ENCODE data around the gene MTMR11. TPM values are rescaled to one million over a fixed set of nuclear protein-coding genes. Genes with fewer than 3 reads are reported as not detected.

MTMR11 gene, protein sequence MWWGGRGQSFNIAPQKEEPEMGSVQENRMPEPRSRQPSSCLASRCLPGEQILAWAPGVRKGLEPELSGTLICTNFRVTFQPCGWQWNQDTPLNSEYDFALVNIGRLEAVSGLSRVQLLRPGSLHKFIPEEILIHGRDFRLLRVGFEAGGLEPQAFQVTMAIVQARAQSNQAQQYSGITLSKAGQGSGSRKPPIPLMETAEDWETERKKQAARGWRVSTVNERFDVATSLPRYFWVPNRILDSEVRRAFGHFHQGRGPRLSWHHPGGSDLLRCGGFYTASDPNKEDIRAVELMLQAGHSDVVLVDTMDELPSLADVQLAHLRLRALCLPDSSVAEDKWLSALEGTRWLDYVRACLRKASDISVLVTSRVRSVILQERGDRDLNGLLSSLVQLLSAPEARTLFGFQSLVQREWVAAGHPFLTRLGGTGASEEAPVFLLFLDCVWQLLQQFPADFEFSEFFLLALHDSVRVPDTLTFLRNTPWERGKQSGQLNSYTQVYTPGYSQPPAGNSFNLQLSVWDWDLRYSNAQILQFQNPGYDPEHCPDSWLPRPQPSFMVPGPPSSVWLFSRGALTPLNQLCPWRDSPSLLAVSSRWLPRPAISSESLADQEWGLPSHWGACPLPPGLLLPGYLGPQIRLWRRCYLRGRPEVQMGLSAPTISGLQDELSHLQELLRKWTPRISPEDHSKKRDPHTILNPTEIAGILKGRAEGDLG
- total RNA-seq (2014; rRNA removed; shearing (Covaris generic)) (1.8 and 2.4 TPM in 2 replicates), polyA plus RNA-seq (2016; fragmentation: Nextera tagmentation; extraction: Ambion mirVana) (2.1 and 3.6 TPM in 2 replicates)
- long read RNA-seq = 0 reads

DNA sequence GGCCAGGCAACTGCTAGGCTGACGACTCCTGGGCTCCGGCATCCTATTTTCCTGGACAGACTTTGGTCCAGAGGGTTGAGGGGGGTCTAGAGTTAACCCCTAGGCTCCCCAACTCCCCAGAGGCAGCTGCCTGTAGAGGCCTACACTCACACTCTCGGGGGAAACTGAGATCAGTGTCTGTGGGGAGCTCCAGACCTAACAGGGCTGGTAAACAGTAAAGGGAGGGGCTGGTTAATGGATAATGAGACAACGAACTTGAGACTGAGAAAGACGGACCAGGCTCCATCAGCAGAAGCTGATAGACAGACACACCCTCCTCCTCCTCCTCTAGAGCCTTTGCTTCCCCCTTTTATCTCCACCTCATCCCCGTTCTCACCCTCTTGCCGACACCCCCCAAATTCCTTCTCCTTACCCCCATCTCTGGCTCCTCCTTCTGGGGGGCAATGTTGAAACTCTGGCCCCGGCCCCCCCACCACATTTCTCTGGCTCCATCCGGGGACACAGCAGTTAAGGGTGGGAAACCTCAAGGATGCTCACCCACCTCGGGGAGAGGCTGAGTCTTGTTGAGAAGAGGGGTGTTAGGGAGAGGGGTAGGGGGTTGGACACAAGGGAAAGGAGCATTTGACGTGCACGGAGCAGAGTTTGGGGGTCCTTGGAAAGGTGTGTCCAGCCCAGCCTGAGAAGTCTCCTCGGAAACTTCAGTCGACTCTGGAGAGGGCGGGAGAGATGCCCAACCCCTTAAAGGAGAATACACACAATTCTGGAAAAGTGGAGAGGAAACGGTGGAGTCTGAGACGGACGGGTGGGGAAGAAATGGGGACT lies at the start of gene MTMR11:
TSS of gene MTMR11 (minus strand) at position 710 of the 822 bp plus-strand sequence. CDS start at position 478, 232 bp downstream.
- H3K4me2 ChIP-seq = peak within 1 kb of the TSS; percentile 79
- no peaks in the 10 kb centered on the region for H3K36me3 Mint-ChIP-seq (ENCODE audit: low read depth)
- peak within 1 kb of the TSS; percentile 64 for H3K27ac Mint-ChIP-seq
- peaks cover 13% of the 10 kb centered on the region for H3K27me3 Mint-ChIP-seq (ENCODE audit: insufficient read depth, low read depth, poor library complexity)
- no peaks in the 10 kb centered on the region for H3K9me2 ChIP-seq (ENCODE audit: insufficient read depth)
- ATAC-seq (peak; percentile 55), DNase-seq (ENCODE audit: low spot score) (peak; percentile 62)
- H3K4me1 Mint-ChIP-seq = peaks cover 48% of the 10 kb centered on the region
- peaks cover 49% of the 10 kb centered on the region for H3K4me1 ChIP-seq (ENCODE audit: insufficient read depth)
- peaks cover 9% of the 10 kb centered on the region; the same call in 1 of the 2 replicates for H3F3A ChIP-seq (replicated peaks; ENCODE audit: low read depth)
- no peaks in the 10 kb centered on the region for H3K36me3 ChIP-seq (ENCODE audit: insufficient read depth)
- H3K79me2 ChIP-seq (replicated peaks; ENCODE audit: insufficient read depth) = no peaks in the 10 kb centered on the region
- peak within 1 kb of the TSS; percentile 35; the same call in 1 of the 2 replicates for H3K27ac ChIP-seq (ENCODE audit: low read depth)
- H3K4me3 Mint-ChIP-seq = peak within 1 kb of the TSS; percentile 65
- H3K27me3 ChIP-seq (ENCODE audit: insufficient read depth) = no peaks in the 10 kb centered on the region
- H4K20me1 ChIP-seq (replicated peaks; ENCODE audit: insufficient read depth) = no peaks in the 10 kb centered on the region
- H3K4me3 ChIP-seq = peak within 1 kb of the TSS; percentile 64
- H3K9me3 Mint-ChIP-seq = no peaks in the 10 kb centered on the region
- H2AFZ ChIP-seq = peak within 1 kb of the TSS; percentile 64
- TF ChIP-seq STAT1 (IDR thresholded peaks at IDR 0.05; ENCODE audit: unreplicated experiment) = no peak
- TF ChIP-seq EZH2 (IDR thresholded peaks at IDR 0.05; ENCODE audit: low read depth, unreplicated experiment) = no peak
- TF ChIP-seq, protein P1, sequence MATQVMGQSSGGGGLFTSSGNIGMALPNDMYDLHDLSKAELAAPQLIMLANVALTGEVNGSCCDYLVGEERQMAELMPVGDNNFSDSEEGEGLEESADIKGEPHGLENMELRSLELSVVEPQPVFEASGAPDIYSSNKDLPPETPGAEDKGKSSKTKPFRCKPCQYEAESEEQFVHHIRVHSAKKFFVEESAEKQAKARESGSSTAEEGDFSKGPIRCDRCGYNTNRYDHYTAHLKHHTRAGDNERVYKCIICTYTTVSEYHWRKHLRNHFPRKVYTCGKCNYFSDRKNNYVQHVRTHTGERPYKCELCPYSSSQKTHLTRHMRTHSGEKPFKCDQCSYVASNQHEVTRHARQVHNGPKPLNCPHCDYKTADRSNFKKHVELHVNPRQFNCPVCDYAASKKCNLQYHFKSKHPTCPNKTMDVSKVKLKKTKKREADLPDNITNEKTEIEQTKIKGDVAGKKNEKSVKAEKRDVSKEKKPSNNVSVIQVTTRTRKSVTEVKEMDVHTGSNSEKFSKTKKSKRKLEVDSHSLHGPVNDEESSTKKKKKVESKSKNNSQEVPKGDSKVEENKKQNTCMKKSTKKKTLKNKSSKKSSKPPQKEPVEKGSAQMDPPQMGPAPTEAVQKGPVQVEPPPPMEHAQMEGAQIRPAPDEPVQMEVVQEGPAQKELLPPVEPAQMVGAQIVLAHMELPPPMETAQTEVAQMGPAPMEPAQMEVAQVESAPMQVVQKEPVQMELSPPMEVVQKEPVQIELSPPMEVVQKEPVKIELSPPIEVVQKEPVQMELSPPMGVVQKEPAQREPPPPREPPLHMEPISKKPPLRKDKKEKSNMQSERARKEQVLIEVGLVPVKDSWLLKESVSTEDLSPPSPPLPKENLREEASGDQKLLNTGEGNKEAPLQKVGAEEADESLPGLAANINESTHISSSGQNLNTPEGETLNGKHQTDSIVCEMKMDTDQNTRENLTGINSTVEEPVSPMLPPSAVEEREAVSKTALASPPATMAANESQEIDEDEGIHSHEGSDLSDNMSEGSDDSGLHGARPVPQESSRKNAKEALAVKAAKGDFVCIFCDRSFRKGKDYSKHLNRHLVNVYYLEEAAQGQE (IDR thresholded peaks at IDR 0.05; ENCODE audit: unreplicated experiment) = no peak
- TF ChIP-seq, protein P2, sequence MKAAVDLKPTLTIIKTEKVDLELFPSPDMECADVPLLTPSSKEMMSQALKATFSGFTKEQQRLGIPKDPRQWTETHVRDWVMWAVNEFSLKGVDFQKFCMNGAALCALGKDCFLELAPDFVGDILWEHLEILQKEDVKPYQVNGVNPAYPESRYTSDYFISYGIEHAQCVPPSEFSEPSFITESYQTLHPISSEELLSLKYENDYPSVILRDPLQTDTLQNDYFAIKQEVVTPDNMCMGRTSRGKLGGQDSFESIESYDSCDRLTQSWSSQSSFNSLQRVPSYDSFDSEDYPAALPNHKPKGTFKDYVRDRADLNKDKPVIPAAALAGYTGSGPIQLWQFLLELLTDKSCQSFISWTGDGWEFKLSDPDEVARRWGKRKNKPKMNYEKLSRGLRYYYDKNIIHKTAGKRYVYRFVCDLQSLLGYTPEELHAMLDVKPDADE (IDR thresholded peaks at IDR 0.05) = no peak
- no peak for TF ChIP-seq JUNB (IDR thresholded peaks at IDR 0.05; ENCODE audit: unreplicated experiment)
- TF ChIP-seq, protein P3, sequence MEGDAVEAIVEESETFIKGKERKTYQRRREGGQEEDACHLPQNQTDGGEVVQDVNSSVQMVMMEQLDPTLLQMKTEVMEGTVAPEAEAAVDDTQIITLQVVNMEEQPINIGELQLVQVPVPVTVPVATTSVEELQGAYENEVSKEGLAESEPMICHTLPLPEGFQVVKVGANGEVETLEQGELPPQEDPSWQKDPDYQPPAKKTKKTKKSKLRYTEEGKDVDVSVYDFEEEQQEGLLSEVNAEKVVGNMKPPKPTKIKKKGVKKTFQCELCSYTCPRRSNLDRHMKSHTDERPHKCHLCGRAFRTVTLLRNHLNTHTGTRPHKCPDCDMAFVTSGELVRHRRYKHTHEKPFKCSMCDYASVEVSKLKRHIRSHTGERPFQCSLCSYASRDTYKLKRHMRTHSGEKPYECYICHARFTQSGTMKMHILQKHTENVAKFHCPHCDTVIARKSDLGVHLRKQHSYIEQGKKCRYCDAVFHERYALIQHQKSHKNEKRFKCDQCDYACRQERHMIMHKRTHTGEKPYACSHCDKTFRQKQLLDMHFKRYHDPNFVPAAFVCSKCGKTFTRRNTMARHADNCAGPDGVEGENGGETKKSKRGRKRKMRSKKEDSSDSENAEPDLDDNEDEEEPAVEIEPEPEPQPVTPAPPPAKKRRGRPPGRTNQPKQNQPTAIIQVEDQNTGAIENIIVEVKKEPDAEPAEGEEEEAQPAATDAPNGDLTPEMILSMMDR (conservative IDR thresholded peaks at IDR 0.05; ENCODE audit: low read depth in 2 of 2) = no peak
- no peak for TF ChIP-seq NANOG (IDR thresholded peaks at IDR 0.05; ENCODE audit: borderline replicate concordance)
- TF ChIP-seq, protein P4, sequence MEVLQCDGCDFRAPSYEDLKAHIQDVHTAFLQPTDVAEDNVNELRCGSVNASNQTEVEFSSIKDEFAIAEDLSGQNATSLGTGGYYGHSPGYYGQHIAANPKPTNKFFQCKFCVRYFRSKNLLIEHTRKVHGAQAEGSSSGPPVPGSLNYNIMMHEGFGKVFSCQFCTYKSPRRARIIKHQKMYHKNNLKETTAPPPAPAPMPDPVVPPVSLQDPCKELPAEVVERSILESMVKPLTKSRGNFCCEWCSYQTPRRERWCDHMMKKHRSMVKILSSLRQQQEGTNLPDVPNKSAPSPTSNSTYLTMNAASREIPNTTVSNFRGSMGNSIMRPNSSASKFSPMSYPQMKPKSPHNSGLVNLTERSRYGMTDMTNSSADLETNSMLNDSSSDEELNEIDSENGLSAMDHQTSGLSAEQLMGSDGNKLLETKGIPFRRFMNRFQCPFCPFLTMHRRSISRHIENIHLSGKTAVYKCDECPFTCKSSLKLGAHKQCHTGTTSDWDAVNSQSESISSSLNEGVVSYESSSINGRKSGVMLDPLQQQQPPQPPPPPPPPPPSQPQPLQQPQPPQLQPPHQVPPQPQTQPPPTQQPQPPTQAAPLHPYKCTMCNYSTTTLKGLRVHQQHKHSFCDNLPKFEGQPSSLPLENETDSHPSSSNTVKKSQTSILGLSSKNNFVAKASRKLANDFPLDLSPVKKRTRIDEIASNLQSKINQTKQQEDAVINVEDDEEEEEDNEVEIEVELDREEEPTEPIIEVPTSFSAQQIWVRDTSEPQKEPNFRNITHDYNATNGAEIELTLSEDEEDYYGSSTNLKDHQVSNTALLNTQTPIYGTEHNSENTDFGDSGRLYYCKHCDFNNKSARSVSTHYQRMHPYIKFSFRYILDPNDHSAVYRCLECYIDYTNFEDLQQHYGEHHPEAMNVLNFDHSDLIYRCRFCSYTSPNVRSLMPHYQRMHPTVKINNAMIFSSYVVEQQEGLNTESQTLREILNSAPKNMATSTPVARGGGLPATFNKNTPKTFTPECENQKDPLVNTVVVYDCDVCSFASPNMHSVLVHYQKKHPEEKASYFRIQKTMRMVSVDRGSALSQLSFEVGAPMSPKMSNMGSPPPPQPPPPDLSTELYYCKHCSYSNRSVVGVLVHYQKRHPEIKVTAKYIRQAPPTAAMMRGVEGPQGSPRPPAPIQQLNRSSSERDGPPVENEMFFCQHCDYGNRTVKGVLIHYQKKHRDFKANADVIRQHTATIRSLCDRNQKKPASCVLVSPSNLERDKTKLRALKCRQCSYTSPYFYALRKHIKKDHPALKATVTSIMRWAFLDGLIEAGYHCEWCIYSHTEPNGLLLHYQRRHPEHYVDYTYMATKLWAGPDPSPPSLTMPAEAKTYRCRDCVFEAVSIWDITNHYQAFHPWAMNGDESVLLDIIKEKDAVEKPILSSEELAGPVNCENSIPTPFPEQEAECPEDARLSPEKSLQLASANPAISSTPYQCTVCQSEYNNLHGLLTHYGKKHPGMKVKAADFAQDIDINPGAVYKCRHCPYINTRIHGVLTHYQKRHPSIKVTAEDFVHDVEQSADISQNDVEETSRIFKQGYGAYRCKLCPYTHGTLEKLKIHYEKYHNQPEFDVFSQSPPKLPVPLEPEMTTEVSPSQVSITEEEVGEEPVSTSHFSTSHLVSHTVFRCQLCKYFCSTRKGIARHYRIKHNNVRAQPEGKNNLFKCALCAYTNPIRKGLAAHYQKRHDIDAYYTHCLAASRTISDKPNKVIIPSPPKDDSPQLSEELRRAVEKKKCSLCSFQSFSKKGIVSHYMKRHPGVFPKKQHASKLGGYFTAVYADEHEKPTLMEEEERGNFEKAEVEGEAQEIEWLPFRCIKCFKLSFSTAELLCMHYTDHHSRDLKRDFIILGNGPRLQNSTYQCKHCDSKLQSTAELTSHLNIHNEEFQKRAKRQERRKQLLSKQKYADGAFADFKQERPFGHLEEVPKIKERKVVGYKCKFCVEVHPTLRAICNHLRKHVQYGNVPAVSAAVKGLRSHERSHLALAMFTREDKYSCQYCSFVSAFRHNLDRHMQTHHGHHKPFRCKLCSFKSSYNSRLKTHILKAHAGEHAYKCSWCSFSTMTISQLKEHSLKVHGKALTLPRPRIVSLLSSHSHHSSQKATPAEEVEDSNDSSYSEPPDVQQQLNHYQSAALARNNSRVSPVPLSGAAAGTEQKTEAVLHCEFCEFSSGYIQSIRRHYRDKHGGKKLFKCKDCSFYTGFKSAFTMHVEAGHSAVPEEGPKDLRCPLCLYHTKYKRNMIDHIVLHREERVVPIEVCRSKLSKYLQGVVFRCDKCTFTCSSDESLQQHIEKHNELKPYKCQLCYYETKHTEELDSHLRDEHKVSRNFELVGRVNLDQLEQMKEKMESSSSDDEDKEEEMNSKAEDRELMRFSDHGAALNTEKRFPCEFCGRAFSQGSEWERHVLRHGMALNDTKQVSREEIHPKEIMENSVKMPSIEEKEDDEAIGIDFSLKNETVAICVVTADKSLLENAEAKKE (CRISPR knock-in tag; IDR thresholded peaks at IDR 0.05) = no peak
- no peak for TF ChIP-seq POLR2AphosphoS5 (IDR thresholded peaks at IDR 0.05; ENCODE audit: low read depth)
- TF ChIP-seq ZNF331 (CRISPR knock-in tag; IDR thresholded peaks at IDR 0.05; ENCODE audit: low read depth) = no peak

Measured in GM23338 (cell line).